ENCODE results near the gene DIAPH2.

DIAPH2 gene

GRCh38 chrX:96982161-96982560, 297.5 kb downstream of the DIAPH2 start:
- no peak for DNase-seq

DNA sequence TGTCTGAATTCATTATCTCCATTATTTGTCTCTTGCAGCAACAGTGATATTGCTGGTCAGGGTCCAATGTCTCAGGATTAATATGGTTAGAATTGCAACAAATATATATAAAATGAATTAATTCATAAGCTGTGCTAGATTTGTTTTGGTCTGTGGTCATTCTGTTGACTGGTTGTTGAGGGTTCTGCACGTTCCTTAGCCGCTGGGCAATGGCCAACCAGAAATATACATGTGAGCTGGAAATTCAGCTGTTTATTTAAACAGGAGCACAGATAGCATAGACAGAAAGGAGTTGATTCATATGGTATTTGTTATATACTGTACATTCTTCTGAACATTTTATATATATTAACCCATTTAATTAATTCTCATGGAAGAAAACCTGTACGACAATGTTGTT, 299.9 kb downstream of the DIAPH2 start:
- DNase-seq, result no peak

GRCh38 chrX:96985046-96985445, 300.4 kb downstream of the DIAPH2 start:
- DNase-seq, result no peak

- no peak for DNase-seq
These were observed 302.6 kb downstream of the DIAPH2 start for GRCh38 chrX:96987228-96987627.

GRCh38 chrX:96989830-96990571, 305.4 kb downstream of the DIAPH2 start:
- no peak for DNase-seq

DNA sequence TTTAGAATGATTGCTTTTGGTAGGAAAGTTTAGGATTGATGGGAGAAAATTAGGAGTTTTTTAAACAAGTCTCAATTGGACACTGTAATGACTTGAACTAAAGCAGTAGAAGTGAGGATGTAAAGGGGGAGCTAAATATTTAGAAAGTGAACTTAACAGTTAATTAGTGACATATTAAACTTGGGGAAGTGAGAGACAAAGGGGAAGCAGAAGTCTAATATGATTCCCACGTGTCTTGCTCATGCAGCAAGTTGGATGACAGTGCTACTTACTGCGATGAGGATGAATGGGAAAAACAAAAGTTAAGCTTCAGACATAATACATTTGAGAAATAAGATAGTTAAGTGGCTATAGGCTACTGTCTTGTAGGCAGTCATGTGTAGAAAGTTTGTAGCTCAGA, 309.5 kb downstream of the DIAPH2 start:
- DNase-seq, result no peak

DNA sequence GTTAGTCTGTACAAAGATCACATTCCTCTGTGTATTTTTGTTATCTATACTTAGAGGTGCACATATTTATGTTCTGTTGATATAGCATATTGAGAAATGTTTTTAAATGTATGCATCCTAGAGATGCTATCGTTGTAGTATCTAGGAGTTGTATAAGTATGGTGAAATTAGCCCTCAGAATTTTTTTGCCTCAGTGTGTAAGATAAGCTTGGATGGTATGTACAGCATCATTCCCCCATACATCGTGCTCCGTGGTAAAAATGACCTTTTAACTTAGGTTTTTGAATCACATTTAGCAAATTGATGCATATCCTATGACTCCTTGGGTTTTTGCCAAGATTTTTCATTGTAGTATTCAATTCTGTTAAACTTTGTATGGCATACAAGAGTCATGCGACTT, 312.6 kb downstream of the DIAPH2 start:
- no peak for DNase-seq

GRCh38 chrX:97000682-97001368, 316.2 kb downstream of the DIAPH2 start:
- DNase-seq, result no peak

- no peak for DNase-seq
These were observed 321.5 kb downstream of the DIAPH2 start for GRCh38 chrX:97006167-97006566.

GRCh38 chrX:97009391-97009790, 324.7 kb downstream of the DIAPH2 start:
- DNase-seq, result no peak

GRCh38 chrX:97011540-97011939, 326.9 kb downstream of the DIAPH2 start:
- DNase-seq, result no peak

- no peak for DNase-seq
These were observed 331.5 kb downstream of the DIAPH2 start for GRCh38 chrX:97016106-97016505.

DNA sequence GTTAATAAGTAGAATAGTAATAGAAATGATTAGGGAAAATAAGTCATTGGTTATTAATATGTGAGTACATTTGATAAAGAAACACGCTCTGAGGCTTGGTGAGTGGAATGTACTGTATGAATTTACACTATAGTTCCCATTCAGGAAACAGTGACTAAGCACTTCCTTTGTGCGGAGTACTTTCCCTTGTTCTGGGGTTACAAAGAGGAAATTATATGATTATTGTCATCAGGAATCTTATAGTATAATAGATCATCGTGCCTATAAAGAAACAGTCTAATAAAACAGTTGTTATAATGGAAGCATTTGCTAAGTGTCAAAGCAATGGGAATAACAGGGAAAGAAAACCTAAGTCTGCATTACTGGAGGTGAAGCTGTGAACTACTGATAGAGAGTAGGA, 337.0 kb downstream of the DIAPH2 start:
- DNase-seq, result no peak

DNA sequence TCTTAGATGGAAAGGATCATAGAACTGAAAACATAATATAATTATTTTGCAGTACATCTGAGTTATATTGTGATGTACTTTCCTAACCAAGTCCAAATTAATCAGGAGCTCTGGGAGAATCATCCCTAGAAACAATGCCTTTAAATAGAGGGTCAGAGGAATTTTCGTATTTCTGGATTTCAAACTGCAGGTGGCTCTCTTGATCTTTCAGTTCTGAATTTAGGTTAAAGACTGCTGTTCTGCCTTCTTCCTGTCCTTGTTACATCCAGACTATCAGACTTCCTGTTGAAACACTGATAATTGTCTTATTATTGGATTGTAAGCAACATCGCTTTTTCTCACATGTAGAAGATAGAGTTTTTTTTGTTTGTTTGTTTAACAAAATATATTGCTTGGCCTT, 341.8 kb downstream of the DIAPH2 start:
- DNase-seq, result no peak

DNA sequence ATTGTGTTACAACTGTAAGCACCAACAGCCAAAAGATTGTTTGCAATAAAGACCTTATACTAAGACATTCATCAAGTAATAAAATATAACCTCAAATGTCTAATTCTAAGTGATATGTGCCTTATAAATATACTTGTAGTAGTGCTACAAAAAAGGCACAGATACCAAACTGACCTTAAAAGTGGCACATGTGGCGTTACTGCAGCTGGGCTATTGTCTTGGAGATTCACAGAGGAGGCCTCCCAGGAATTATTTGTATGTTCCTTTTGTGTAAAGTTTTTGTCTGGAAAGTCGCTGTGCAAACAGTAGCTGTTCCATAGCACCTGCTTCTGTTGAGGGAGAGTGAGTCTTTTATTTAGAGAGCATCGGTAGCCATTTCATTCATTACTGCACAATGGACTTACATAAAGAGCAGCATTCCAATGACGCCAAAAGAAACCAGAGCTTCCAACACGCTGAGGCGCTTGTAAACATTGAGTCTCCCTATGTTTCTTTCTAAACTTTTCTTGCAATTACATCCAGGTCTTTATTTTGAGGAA, 342.8 kb downstream of the DIAPH2 start:
- DNase-seq, result no peak

- no peak for DNase-seq
These were observed 345.8 kb downstream of the DIAPH2 start for GRCh38 chrX:97030463-97030862.

- DNase-seq, result no peak
These were observed 346.3 kb downstream of the DIAPH2 start for GRCh38 chrX:97030947-97031346.

DNA sequence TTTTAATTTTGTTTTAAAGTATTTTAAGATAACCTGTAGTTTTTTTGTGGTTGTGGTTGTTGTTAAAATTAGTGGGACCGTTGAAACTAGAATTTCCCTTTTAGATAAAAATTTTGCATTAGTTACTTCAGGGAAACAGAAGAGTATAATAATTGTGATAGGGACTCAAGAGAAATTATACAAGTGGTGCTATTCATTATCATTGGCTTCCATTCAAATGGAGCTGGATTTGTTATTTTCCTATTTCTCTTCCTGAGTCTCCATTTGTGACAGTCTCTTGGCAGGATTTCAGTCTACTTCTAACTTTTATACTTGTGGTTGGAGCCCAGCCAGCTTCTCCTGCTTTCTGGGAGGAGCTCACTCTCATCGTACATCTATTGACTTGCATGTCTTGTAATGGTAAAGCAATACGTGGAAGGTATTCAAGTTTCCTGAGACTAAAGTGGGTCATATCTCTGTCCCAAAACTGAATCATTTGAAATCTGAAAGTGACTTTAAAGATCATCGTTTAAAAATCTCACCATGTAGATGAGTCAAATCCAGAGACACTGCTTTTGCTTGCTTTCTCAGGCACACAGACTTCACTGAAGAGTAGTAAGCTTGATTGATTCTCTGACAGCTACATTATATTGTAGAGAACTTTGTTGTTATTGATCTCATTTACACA, 354.9 kb downstream of the DIAPH2 start:
- no peak for DNase-seq

- DNase-seq, result no peak
These were observed 360.8 kb downstream of the DIAPH2 start for GRCh38 chrX:97045470-97045869.

DNA sequence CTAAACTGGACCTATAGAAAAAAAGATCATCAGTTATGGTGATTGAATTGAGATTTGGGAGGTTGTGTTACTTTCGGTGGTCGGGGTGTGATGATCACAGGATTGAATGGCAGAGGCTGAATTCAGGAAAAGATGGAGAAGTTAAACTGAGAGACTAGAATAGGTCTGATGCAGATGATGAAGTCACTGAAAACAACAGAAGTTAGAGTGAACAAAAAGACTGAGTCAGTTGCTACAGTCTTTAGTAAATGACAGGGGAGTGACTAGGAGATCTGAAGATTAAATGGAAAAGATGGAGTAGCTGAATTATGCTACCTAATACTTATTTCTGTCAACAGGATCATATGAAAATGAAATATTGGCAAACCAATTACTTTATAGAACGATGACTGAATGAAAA, 362.2 kb downstream of the DIAPH2 start:
- DNase-seq, result no peak

- no peak for DNase-seq
These were observed 365.8 kb downstream of the DIAPH2 start for GRCh38 chrX:97050392-97050791.

DNA sequence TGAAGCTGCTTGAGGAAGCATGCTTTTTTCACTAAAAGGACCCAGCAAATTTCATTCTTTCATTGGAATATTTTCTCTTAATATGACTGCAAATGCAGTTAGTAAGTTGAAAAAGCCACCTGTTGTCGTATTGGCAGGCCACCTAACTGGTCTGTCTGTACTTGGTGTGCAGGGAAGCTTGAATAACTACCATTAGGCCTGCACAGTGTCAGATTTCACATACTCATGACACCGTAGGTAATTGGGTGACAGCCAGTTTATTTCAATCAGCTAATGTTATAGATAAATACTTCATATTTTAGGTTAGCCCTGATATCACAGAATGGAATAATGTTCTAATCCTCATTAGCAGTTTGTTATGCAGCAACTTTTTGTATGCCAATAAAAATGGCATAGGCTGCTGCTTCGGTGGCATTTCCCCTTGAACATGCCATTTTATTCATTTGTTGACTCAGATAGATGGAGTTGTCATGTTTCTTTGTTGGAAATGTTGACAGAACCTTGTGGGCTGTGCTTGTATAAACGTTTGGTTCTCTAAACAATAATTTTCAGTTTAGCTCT, 372.8 kb downstream of the DIAPH2 start:
- no peak for DNase-seq

GRCh38 chrX:97060020-97060419, 375.4 kb downstream of the DIAPH2 start:
- no peak for DNase-seq

DNA sequence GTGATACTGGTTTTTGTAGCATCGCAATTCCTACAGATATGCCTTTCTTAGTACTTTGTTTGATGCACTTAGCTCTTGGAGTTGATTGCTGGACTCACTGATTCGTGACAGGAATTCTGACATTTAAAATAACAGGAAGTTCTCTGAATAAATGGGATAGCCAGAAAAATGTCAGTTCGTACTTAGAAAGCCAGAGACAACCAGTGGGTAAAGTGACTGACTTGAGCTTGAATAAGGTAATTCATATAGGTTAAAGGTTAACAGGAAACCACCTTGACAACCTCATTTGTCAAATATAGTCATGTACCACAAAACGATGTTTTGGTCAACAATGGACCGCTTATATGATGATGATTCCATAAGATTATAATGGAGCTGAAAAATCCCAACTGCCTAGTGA, 380.4 kb downstream of the DIAPH2 start:
- DNase-seq, result no peak
